Activated CD8-positive, alpha-beta T cell treated with anti-CD3 and anti-CD28 coated beads for 36 hours (primary cell): ENCODE results near the gene RPL3. TPM values are rescaled to one million over a fixed set of nuclear protein-coding genes. Genes with fewer than 3 reads are reported as not detected.
"Not testable (repeated sequence)": the region's sequence is repeated elsewhere in the genome, so short reads cannot be mapped to it uniquely, and the experiment has no call there.

Experiments
- ATAC-seq: fragments of 200-7000 bp; cut with Tn5 transposase; one replicate; pipeline ENCODE4 v1.10.0; 2021; ENCODE audit warnings: mild to moderate bottlenecking, moderate library complexity
- CTCF ChIA-PET: fragments of 350-600 bp; sonication (Branson Sonifier 250); formaldehyde crosslinking; loops from one replicate; lab custom pipeline; 2021; ENCODE audit warnings: antibody characterized with exemption; lab: Charles Lee
- POLR2A ChIA-PET: fragments of 350-600 bp; sonication (Branson Sonifier 250); formaldehyde crosslinking; loops from one replicate; lab custom pipeline; 2021; ENCODE audit warnings: antibody characterized with exemption; lab: Charles Lee
- DNase-seq: peaks from one replicate; pipeline ENCODE4 v3.0.0-alpha.2; 2020
- H3K27ac Mint-ChIP-seq: one replicate; pipeline ENCODE4 v1.8.0; 2021; ENCODE audit warnings: mild to moderate bottlenecking, mixed read lengths
- H3K27me3 Mint-ChIP-seq: one replicate; pipeline ENCODE4 v1.8.0; 2021; ENCODE audit warnings: mixed read lengths
- H3K36me3 Mint-ChIP-seq: one replicate; pipeline ENCODE4 v1.8.0; 2021; ENCODE audit warnings: low read depth, mixed read lengths
- H3K4me1 Mint-ChIP-seq: one replicate; pipeline ENCODE4 v1.8.0; 2021; ENCODE audit warnings: low read depth, mixed read lengths
- H3K4me3 Mint-ChIP-seq: one replicate; pipeline ENCODE4 v1.8.0; 2021; ENCODE audit warnings: mild to moderate bottlenecking, moderate library complexity, mixed read lengths
- H3K9me3 Mint-ChIP-seq: one replicate; pipeline ENCODE4 v1.8.0; 2021; ENCODE audit warnings: mixed read lengths
- CTCF ChIP-seq: fragments of 200-600 bp; IDR thresholded peaks from one replicate; pipeline ENCODE4 v1.8.0; 2022; ENCODE audit warnings: antibody characterized with exemption, mild to moderate bottlenecking
- intact Hi-C: fragments of 100-400 bp; cut with micrococcal nuclease; formaldehyde crosslinking; loops from one replicate; pipeline ENCODE4 v1.10.0; 2022
- total RNA-seq, 2 experiments: library from RNA; stranded (reverse); gene quantifications; one replicate each; pipeline ENCODE4 v1.2.3, GENCODE V29; 2021

Gene RPL3
- total RNA-seq, 2 experiments from 2014 or later, result 3,563 to 3,599 TPM

DNA sequence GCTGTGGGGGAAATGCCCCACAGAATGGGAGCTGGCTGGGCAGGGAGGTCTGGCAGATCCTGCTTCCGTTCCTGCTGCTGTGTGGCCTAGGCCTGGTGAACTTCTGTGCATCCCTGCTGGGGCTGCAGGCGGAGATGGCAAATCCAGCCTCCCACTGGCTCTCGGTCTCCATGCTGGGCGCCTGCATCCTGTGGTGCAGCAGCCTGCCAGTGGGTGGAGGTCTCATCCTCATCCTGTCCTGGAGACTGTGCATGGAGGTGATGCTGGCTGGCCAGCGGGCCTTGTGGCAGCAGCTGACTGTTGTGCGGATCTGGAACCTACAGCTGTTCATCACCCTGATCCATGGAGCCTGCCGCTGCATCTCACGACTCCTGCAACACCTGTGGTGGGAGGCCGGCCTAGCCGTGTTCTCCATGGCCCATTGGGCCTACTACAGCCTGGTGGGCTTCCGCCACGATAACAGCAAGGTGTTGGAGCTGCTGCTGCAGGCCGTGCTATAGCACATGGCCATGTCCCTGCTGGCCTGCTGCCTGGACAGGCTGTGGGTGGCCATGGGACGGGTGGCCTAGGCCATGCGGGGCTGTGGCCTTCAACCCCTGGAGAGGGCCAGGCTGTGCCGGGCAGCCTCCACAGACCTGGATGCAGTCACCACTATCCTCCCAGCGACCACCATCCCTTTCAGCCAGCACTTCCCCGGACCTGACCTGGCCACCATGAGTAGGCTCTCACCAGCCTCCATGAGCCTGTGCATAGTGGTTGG is 8.8 kb upstream of the RPL3 start:
- Mint-ChIP-seq H3K27ac (no peak overlapping the region), H3K4me3 (no peak overlapping the region), H3K36me3 (no peaks in the 10 kb centered on the region), H3K27me3 (no peaks in the 10 kb centered on the region), H3K9me3 (no peaks in the 10 kb centered on the region), H3K4me1 (peaks cover 16% of the 10 kb centered on the region)
- ChIA-PET POLR2A (interaction anchor here (0.7 to 2.6 kb wide), 2 partner anchors 9 to 13 kb away, joined by 3 to 10 read pairs; partner anchors contain the start of gene RPL3), CTCF (interaction anchor here (7.8 kb wide), 1 partner anchor 13 kb away, joined by 66 read pairs; no protein-coding TSS in a partner anchor)
- DNase-seq (no peak), ATAC-seq (no peak)
- intact Hi-C loops, result loop anchor here (10.0 kb wide), 1 partner anchor 57 kb away; no protein-coding TSS in a partner anchor
- no peak for TF ChIP-seq CTCF

- intact Hi-C loops, result loop anchor here (10.0 kb wide), 1 partner anchor 59 kb away; no protein-coding TSS in a partner anchor
- POLR2A ChIA-PET, result interaction anchor here (2.0 kb wide), 1 partner anchor 14 kb away, joined by 6 read pairs; no protein-coding TSS in a partner anchor
- TF ChIP-seq CTCF, result no peak
- Mint-ChIP-seq H3K36me3 (no peaks in the 10 kb centered on the region), H3K27ac (no peak overlapping the region), H3K4me3 (no peak overlapping the region), H3K9me3 (no peaks in the 10 kb centered on the region), H3K27me3 (no peaks in the 10 kb centered on the region), H3K4me1 (peaks cover 3% of the 10 kb centered on the region)
- DNase-seq, result no peak
- CTCF ChIA-PET, result interaction anchor here (1.0 kb wide), 1 partner anchor 204 kb away, joined by 3 read pairs; no protein-coding TSS in a partner anchor
- no peak for ATAC-seq
These were observed 6.0 kb upstream of the RPL3 start for GRCh38 chr22:39325392-39325932.

- Mint-ChIP-seq H3K4me1 (peaks cover 19% of the 10 kb centered on the region), H3K4me3 (peak overlapping the region; percentile 99), H3K27ac (peak overlapping the region; percentile 100), H3K36me3 (peaks cover 40% of the 10 kb centered on the region)
- not testable (repeated sequence) for ATAC-seq, DNase-seq, H3K9me3 Mint-ChIP-seq, H3K27me3 Mint-ChIP-seq
- ChIA-PET CTCF (interaction anchor here (1.5 to 5.0 kb wide), 4 partner anchors 10 to 176 kb away, joined by 6 to 31 read pairs (median 10); no protein-coding TSS in a partner anchor), POLR2A (interaction anchor here (1.2 to 7.1 kb wide), 12 partner anchors 9 to 205 kb away, joined by 3 to 211 read pairs (median 18); partner anchors contain the start of genes ATF4, CBX7 and SYNGR1)
- intact Hi-C loops, result loop anchor here (10.0 kb wide), 1 partner anchor 64 kb away; no protein-coding TSS in a partner anchor
These were observed 1.2 kb upstream of the RPL3 start for GRCh38 chr22:39320616-39321029.

DNA sequence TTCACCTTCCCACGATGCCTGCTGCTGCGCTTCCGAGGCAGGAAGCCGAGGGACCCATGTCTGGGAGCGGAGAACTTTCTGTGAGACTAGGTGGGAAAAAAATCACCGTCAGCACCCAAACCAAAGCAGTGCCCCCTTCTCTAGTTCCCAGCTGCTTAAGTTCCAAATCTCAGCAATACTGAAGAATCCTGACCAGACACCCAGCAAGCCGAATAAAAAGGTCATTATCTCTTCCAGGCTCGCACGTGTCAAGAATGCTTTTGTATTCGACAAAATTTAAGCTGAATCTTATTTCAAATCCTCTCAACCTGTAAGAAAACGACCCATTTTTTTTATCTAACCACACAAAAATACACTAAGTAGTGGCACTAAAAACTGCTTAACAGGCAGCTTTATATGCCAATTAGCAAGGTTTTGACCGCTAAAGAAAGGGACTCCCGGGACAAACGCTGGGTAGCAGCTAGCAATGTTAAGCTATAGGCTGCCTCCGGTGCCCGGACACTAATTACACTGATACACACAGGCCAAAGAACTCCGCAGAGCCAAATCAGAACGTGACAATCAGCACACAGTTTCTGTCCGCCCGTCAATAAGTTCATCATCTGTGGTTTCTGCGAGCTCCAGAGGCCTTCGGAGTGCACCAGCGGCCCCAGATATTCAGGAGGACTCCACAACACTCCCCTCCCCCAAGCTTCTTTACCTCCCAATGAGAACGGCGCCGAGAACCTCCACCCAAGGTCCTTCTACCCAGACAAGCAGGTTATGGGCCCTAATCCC is 728 bp downstream of the RPL3 start:
- peaks cover 35% of the 10 kb centered on the region for H3K4me1 Mint-ChIP-seq
- no peak for ATAC-seq
- no peaks in the 10 kb centered on the region for H3K27me3 Mint-ChIP-seq
- intact Hi-C loops, result loop anchor here (5.0 kb wide), 1 partner anchor 204 kb away; the partner anchor contains the start of gene ATF4
- POLR2A ChIA-PET, result interaction anchor here (0.6 to 9.1 kb wide), 52 partner anchors 9 to 1538 kb away, joined by 3 to 211 read pairs (median 5); partner anchors contain the start of genes ATF4, CBX6, CBX7 and PDGFB
- peak overlapping the region; percentile 99 for H3K4me3 Mint-ChIP-seq
- CTCF ChIA-PET, result interaction anchor here (1.2 to 6.6 kb wide), 8 partner anchors 13 to 176 kb away, joined by 3 to 48 read pairs (median 12); no protein-coding TSS in a partner anchor
- H3K27ac Mint-ChIP-seq, result peak overlapping the region; percentile 100
- TF ChIP-seq CTCF, result no peak
- no peak for DNase-seq
- peaks cover 59% of the 10 kb centered on the region for H3K36me3 Mint-ChIP-seq
- no peaks in the 10 kb centered on the region for H3K9me3 Mint-ChIP-seq
